Activated T-cell treated with anti-CD3 and anti-CD28 coated beads for 24 hours (primary cell): ENCODE data around the gene SYTL1.

ENCODE experiments used
- DNase-seq: peaks from one replicate; pipeline ENCODE4 v3.0.0-alpha.2; 2020; ENCODE audit warnings: low read depth

Gene SYTL1, protein sequence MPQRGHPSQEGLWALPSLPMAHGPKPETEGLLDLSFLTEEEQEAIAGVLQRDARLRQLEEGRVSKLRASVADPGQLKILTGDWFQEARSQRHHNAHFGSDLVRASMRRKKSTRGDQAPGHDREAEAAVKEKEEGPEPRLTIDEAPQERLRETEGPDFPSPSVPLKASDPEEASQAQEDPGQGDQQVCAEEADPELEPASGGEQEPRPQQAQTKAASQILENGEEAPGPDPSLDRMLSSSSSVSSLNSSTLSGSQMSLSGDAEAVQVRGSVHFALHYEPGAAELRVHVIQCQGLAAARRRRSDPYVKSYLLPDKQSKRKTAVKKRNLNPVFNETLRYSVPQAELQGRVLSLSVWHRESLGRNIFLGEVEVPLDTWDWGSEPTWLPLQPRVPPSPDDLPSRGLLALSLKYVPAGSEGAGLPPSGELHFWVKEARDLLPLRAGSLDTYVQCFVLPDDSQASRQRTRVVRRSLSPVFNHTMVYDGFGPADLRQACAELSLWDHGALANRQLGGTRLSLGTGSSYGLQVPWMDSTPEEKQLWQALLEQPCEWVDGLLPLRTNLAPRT

DNA sequence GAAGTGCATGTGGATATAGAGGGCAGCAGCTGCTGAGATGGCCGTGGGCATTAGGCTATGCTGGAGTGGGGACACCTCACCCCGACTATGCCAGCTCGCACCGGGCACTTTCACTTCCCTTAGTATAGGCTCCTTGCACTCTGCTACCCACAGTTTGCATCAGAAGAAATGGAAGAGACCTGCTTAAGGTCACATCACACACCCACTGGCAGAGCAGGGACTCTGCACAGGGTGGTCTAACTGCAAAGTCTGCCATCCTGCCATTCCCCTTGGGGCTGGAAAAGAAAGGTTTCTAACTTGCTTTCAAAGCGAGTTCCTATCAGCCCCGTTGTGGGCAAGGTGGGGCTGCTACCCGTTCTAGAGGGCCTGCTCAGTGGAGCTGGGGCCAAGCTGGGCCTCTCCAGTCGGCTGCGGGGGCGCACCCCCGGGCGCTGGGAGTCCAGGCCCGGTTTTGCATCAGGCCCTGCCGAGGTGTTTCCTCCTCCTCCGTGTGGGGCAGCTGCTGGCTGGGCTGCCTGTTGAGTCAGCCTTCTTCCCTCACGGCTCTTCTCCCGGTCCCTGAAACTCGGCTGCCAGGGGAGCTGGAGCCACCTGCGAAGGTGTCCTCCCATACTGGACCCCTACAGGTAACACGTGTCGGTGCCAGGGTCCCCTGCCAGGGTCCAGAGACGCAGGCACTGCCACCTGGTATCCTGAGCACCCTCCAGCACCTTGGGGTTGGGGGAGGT is at the start of gene SYTL1:
Gene SYTL1 (plus strand): TSS at position 498 of the 728 bp plus-strand sequence. CDS start 3,313 bp downstream, outside the sequence.
- DNase-seq: no peak

DNA sequence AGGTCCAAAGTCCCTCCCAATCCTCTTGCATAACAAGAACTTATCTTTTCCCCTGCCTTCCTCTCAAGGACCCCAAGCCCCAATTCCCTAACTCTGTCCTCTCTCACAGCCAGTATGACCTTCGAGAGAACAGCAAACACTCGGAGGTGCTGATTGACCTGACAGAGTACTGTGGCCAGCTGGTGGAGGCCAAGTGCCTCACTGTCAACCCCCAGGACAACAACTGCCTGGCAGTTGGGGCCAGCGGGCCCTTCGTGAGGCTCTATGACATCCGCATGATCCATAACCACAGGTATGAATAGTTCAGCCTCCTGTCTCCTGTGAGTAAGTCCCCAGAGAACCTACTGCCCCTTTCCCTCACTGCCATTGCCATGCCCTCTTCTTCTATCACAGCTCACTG is 49.7 kb upstream of the SYTL1 start:
- no peak for DNase-seq

DNA sequence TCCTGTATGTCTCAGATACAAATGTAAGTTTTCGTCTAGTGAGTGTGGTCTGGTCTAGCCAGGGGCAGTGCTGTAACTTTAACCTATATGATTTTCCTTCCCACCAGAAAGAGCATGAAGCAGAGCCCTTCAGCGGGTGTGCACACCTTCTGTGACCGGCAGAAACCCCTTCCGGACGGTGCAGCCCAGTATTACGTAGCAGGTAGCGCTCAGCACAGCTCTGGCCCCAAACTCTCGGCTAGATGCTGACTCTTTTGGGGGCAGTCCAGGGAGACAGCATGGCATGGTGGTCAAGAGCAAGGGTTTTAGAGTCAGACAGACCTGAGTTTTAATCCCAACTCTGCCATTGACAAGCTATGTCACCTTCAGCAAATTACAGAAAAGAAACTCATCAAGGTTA is 47.9 kb upstream of the SYTL1 start:
- DNase-seq: no peak

DNA sequence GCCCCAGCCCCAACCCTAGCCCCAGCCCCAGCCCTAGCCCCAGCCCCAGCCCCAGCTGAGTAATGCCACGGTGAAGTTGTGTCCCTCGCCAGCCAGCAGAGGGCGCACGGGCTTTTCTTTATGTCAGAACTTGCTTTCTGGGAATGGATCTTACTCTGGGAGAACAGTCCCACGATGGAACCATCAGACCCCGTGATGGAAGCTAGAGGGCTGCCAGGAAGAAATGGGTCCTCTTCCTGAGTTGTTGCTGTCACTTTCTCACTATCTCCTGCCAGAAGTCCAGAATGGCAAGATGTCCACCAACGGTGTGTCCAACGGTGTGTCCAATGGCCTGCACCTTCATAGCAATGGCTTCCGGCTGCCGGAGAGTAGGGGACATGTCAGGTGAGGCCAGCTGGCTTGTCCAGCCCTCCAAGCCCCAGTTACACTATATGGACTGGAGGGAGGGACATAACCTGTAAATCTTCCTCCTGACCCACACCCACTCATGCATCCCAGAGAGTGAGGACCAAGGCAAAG is 45.0 kb upstream of the SYTL1 start:
- peak; percentile 47 for DNase-seq

DNA sequence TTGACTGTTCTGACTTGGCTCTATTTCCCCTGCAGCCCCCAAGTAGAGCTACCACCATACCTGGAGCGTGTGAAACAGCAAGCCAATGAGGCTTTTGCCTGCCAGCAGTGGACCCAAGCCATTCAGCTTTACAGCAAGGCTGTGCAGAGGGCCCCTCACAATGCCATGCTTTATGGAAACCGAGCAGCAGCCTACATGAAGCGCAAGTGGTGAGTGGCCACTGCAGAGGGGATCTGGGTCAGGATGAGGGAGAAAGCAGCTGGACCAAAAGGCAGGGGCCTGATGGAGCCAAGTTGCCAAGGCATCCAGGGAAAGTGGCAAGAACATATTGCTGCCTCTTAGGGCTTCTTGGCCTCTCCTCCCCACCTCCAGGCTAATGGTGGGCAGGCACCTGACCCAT is 43.9 kb upstream of the SYTL1 start:
- DNase-seq: no peak

DNA sequence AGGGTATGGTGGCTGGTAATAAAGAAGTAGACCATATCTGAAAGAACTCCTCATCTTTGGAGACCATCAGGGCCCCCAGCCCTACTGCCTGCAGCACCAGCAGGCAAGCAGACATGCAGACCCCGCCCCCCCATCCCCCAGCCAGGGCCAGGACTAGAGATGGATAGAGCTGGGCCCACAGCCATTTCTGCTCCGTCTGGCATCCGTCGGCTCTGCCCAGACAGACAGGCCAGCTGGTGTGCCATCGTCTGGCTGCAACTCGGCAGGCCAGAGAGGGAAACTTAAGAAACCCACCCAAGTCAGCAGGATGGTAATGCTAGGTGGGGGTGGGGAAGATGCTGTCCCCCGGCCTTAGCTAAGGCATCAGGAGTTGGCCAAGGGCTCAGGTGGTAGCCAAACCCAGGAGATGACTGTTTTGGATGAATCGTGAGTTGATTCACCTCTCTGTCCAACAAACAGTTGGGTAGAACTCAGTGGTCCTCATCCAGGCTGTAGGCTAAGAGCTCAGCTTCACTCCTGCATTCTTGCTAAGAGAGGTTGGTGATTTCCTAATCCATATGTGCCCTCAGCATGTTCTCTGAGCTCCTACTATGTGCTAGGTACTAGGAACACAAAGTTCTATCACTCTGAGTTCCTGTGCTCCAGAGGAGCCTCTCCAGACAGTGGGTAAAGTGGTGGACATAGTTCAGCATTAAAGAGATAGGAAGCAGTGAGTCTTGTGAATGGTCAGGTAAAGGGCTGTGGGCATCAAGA is 43.0 kb upstream of the SYTL1 start:
- DNase-seq: no peak

DNA sequence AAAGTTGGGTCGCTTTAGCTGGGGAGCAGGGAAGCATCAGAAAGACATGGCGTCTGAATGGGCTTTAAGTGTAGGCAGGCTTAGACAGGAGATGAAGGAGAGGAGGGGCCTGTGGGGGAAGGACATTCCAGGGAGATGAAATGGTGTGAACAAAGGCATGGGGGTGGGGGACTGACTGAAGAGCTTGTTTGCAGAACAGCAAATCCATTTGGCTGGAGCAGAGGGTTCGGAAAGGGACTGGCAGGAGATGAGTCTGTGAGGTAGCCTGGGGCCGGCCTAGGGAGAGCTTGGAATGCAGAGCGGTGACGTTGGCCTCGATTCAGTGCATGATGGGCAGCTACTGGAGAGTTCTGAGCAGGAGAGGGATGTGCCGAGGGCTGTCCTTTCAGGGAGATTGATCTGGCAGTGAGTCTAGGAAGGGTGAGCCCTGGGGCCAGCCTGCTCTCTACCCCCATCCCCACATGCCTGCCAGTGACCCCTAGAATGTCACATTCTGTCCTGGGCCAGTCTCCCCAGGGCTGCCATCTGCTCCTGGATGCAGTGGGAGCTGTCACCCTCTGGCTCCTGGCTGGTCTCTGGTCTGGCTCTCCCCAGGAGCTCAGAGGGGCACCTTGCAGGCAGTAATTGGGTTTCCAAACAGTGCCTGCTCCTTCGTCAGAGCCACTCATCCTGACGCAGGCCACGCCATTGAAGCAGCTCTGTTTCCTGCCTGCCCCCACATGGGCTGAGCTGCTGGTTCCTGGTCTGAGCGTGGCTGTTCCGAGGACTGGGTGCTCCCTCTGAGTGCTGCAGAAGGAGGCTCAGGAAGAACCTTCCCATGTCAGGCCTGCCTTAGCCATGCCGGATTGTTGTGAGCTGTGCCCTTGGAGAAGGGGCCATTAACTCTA is 42.2 kb upstream of the SYTL1 start:
- DNase-seq: no peak

DNA sequence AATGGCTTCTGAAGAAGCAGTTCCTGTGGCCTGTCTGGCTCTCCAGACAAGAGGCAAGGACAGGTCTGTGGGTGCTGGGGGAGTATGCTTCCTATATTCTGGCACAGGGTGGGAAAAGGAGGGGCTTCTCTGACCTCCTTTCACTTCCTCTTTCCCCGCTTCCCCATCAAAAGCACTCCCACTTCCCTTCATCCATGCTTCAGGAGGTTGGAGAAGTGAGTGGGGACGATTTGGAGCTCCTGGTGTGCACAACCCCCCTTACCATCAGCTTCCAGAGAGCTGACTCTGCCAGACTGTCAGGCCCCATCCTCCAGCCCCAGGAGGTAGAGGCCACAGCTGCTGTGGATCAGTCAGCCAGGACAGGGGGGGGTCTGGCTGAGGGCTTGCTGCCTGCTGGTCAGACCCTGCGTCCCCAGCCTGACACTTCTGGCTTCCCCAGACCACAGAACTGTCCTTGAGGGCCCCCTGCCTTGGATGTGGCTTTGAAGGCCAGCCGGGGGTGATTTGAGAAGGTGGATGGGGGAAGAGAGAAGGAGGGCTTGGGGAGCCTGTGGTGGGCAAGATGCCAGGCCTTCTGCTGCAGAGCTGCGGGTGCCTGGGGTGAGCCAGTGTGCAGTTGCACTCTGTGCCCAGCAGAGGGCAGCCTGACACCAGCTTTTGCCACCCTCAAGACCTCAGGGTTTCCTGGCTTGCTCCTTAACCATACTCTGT is 41.3 kb upstream of the SYTL1 start:
- peak; percentile 72 for DNase-seq

DNA sequence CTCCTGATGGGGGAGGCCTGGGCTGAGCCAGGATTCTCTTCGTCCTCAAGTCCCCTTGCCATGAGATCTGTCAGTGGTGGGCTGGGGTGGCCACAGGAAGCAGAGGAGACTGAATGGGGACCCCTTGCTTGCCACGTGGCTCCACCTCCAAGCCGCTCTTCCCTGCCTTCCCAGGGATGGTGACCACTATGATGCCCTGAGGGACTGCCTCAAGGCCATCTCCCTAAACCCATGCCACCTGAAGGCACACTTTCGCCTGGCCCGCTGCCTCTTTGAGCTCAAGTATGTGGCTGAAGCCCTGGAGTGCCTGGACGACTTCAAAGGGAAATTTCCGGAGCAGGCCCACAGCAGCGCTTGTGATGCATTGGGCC is 40.8 kb upstream of the SYTL1 start:
- DNase-seq: no peak

DNA sequence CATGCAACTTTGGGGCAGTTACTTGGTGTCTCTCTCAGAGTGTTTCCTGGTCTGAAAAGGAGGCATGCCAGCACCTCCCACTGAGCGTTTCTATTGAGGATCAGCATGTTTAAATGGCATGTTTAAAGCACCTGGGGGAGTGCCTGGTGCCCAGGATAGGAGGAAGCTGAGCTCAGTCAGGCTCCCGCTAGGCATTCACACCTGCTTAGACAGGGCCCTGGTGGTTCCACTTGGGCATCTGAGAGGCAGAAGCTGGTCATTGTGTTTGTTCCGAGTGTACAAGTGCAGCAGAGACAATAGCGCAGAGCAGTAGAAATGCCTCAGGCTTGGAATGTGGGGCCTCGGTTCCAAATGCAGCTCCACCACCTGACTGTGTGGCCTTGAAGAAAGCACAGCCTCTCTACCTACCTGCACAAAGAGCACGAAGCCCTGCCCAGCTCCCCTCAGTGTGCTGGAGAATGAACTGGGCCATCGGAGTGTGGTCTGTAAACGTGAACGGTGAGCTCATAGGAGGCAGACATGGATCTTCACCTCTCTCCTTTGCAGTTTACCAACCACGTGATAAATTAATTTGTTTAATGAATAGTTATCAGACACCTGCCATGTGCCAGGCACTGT is 40.1 kb upstream of the SYTL1 start:
- DNase-seq: no peak

DNA sequence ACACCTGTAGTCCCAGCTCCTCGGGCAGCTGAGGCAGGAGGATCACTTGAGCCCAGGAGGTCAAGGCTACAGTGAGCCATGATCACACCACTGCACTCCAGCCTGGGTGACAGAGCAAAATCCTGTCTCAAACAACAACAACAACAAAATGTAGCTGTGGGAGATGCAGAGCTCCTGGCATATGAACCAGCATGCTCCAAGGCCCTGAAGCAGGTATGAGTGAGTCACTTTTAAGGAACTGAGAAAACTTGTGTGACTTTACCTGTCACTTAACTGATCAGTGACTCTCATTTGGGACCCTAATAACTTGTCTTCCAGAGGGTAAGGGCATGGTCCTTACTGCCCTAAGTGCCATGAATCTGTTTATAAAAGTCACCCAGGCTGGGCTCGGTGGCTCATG is 39.2 kb upstream of the SYTL1 start:
- DNase-seq: no peak

DNA sequence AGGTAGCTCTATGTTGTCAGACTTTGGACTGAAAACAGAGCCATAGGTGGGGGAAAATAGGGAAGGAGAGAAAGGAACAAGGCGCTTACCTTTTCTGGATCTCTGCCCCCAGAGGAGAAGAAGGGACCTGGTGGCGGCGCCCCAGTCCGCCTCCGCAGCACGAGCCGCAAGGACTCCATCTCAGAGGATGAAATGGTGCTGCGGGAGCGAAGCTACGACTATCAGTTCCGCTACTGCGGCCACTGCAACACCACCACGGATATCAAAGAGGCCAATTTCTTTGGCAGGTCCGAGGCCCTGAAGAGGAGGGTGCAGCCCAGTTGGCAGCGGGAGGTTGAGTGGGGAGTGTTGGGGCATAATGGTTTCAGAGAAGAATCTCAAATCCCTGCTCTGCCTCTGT is 38.3 kb upstream of the SYTL1 start:
- no peak for DNase-seq

DNA sequence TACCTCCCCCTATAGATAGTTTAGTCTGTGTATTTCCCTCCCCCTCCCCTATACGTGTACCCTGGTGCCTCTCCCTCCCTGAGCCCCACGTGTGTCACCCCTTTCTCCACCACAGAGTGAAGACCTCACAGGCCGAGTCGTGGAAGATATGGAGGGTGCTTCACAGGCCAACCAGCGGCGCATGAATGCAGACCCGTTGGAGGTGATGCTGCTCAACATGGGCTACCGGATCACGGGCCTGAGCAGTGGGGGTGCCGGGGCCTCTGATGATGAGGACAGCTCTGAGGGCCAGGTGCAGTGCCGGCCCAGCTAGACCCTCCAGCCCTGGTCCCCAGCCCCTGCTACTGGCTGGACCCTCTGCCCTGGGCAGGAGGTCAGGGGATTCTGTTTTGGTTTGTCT is 35.8 kb upstream of the SYTL1 start:
- DNase-seq: no peak

DNA sequence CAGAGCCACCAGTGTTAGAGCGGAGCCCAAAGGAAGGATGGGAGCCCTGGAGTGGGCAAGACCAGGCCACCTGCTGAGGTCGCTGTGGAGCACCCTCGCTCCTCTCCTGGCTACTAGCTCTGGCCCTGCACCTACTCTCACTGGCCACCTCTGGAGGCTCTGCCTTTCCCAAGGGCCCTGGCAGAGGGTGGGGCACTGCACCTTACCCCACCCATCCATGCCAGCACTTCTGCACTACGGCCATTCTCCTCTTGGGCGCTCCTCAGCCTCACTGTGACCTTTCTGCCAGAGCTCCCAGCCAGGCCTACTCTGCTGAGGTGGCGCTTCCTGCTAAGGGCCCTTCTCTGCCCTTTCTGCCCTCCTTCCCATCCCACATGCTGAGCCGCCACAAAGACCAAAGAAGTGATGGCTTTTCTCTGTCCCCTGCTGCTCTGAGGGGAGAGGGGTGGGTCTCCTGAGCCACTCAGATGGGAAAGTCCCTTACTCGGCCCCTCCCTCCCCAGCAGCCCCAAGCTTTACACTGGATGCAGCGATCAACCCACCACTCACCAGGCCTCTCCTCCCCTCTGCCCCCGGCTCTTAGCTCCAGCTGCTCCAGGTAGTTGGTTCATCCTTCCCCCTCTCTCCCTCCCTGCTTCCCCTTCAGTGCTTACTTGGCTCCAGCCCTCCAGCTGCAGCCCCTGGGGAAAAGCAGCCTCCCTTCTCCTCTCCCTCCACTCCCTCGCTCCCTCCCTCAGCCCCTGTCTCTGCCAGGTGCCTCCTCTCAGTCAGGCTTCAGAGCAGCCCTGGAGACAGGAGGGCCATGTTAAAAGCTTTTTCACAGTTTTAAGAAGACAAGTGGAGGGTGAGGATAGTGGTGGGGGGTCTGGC is 34.7 kb upstream of the SYTL1 start:
- no peak for DNase-seq

DNA sequence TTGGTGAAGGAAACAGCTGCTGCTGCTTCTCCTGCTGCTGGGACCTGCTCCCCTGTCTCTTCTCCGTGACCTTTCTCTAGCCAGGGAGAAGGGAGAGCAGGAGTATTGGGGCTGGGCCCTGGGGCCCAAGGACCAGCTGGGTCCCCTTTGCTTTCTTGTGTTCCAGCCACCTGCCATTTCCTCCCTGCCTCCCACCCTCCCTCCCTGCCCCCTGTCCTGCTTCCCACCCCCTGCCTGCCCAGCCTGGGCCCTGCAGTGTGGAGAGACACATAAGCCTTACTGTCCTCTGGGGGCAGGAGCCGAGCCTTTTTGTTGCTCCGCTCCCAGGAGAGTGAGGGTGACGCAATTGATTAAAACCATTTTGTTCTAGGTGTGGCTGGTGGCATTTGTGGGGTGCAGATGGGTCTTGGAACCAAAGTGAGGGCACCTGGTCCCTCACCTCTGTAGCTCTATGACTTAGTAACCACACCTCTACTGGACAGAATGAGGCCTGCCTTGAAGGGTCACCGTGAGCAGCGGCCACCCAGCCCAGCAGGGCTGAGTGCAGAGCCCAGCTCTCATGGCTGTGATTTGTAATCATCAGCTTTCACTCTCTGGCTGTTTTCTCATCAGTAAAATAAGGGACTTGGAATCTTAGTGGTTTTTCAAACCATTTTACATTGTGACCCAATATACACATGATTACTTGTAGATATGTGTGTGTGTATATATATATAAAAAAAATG is 33.8 kb upstream of the SYTL1 start:
- no peak for DNase-seq

DNA sequence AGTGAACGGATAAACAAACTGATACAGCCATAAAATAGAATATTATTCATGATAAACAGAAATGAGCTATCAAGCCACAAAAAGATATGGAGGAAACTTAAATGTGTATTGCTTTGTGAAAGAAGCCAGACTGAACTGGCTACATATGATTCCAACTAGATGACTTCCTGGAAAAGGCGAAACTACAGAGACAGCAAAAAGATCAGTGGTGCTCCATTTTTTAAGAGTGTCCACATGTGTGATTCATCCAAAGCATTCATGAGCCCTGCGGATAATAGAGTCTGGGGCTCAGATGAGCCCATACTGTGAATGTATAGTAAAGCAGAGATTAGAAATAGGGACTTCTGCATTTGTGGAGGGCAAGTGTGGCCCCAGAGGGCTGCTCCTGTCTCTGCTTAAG is 27.7 kb upstream of the SYTL1 start:
- no peak for DNase-seq

DNA sequence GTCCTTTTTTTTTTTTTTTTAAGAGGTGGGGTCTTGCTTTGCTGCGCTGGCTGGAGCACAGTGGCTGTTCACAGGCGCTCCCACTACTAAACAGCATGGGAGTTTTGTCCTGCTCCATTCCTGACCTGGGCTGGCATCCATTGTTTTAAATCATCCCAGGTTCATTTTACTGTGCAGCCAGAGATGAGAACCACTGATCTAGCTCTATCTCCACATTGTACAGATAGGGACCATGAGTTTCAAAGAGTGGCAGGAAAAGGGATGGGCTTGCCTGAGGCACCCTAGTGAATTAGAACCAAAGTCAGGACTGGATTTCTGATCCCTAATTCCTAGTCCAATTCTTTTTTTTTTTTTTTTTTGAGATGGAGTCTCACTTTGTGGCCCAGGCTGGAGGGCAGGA is 27.1 kb upstream of the SYTL1 start:
- DNase-seq: no peak

DNA sequence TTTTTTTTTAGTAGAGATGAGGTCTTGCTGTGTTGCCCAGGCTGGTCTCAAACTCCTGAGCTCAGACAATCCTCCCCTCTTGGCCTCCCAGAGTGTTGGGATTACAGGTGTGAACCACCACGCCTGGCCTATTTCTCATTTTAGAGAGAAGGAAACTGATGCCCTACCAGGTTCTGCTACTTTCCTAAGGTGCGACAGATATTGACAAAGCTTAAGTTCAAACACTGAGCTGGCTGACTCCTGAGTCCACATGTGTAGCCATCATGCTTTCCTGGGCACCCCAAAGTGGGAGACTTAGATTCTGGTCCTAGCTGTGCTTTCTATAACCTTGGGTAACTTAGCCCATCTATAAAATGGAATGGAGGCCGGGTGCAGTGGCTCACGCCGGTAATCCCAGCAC is 25.0 kb upstream of the SYTL1 start:
- no peak for DNase-seq

DNA sequence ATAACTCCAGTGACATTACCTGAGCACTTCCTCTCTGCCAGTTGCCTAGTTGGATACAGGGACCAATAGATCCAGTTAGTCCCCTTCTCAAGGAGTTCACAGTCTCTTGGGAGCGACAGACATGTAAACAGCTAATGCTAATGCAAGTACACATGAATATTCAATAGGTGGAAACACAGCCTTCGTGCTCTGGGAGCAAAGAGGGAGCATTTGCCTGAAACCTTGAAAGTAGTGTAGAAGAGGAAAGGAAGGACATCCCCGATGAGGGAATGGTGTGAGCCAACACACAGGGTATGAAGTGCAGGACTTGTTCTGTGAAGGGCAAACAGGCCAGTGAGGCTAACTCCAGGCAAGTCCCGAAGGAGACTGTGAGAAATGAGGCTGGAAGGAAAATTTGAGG is 23.7 kb upstream of the SYTL1 start:
- DNase-seq: no peak
